Measurements from ENCODE around the gene ATR.
"Not testable (repeated sequence)": the region's sequence is repeated elsewhere in the genome, so short reads cannot be mapped to it uniquely, and the experiment has no call there.

ATR gene

DNA sequence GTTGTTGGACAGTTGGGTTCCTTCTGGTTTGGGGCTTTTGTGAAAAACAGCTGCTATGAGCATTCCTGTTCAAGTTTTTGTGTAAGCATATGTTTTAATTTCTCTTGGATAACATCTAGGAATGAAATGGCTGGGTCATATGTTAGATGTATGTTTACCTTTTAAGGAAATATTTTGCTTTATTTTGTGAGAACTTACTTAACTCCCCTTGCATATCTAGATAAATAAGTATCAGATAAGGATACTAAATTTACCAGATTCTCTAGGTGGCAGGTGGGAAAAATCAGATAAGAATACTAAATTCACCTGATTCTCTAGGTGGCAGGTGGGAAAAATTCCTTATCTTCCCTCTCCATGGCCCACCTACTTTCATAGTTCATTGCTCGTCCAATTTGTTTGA lies 16.6 kb upstream of the ATR start:
- DNase-seq (ENCODE audit: low read depth): no peak

DNA sequence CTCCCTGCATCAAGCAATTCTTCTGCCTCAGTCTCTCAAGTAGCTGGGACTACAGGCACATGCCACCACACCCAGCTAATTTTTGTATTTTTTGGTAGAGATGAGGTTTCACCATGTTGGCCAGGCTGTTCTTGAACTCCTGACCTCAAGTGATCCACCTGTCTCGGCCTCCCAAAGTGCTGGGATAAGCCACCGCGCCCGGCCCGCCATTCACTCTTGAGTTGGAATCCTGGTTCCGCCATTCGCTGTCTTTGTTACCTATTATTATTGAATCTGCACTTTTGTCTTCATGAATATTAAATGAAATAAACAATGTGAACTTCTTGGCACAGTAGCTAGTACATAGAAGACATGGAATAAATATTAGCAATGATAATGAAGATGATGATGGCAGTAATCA lies 13.7 kb upstream of the ATR start:
- not testable (repeated sequence) for DNase-seq (ENCODE audit: low read depth)

DNA sequence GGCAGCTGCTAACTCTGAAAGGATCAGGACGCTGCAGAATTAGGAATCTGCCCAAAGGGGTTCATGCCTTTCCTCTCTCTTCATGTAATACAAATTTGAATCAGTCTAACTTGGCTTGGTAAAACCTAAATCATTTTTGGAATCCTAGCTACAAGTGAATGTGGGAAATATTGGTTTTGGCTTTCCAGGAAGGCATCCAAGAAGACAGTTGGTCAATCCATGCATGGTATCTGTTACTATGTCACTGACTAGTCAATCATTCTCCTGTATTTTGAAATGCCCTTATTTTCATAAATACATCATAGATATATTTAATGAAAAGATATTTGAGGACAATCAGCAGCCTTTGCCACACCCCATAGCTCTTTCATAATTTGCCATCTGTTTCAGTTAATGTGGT lies 10.2 kb upstream of the ATR start:
- DNase-seq (ENCODE audit: low read depth): no peak

DNA sequence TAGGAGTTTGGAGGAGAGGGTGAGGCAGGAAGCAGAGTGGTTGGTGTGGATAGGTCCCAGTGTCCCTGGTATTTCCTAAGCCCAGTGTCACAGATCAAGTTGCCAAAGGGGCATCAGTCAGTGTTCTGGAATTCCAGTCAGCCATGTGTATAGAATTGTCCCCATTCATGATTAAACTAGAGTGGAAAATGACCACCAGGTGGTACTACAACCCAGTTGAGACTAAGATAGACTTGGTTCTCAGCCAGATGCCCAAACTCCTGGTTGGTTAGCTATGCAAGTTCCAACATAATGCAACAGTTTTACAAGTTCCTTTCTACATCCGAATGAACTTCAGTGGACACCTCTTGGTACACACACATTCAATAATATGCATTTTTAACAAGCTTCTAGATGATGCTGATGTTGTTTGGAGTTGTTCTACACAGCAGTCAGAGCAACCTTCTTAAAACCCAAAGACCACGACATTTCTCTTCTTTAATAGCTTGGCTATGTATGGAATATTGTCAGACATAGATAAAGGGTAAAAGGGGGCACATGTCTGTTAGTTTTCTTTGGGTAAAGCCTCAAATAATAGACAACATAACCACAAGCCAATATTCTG lies 8.4 kb upstream of the ATR start:
- DNase-seq (ENCODE audit: low read depth): peak; percentile 73

DNA sequence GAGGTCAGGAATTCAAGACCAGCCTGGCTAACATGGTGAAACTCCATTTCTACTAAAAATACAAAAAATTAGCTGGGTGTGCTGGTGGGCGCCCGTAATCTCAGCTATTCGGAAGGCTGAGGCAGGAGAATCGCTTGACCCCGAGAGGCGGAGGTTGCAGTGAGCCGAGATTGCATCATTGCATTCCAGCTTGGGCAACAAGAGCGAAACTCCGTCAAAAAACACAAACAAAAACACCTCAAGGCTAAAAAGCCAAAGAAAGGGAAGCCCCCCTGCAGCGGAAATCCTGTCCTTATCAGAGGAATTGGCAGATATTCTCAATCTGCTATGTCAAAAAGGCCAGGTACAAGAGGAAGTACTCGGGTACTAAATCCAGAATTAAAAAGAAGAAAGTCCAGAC lies 2.5 kb upstream of the ATR start:
- DNase-seq (ENCODE audit: low read depth): not testable (repeated sequence)

DNA sequence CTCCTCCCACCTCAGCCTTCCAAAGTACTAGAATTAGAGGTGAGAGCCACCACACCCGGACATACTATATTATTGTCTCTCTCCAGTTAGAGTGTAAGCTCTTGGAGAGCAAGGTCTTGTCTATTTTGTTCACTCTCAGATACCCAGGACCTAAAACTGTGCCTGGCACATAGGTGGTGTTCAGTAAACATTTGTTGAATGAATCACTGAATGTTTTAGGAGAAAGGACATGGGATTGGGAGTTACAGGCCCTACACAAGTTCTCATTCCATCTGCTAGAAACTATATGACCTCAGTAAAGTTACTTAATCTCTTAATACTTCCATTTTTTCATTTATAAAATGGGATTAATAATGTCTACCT lies 1.5 kb upstream of the ATR start:
- no peak for DNase-seq (ENCODE audit: low read depth)

DNA sequence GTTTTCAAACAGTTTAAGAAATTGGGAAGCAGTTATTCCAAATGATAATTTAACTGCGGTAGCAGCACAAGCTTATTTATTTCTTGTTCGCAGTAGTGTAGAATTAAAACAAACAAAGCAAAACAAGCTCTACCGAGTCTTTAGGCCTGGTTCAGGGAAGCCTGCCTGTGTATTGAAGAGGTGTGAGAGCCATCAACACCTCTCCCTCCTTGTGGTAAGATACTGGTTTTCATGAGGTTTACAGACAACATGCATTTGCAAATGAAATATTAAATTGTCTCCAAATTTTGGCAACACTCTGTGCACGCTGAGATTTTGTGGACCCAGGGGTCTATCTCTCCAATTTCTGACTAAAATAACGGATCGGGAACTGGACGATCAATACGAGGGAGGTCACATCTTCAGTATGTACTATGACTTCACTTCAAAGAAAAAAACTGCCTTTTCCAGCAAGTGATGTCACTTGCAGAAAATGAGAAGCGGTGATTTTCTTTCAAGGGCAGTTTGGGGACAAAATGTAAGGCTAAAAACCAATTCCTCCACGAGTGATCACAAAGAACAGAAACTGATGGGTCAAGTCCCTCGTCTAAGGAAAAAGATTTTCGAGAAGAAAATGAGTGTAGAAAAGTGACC lies 721 bp downstream of the ATR start:
- no peak for DNase-seq (ENCODE audit: low read depth)

DNA sequence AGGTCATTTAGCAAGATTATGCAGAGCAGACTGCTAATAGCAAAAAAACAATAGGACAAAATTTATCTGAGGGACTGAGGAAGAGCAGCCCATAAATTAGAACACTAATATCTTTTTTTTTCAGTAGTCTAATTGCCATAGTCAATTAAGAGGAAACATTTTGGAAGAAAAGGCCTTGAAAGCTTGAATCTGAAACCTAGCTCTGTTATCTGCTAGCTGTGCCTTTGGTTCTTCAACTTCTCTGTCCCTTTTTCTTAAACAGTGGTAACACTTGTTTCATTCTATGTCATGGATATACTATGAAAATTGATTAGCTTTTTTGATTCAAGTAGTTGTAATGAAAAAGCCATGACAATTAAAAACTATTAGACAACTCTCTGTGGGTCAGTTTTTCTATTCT lies 1.7 kb downstream of the ATR start:
- DNase-seq (ENCODE audit: low read depth): no peak

DNA sequence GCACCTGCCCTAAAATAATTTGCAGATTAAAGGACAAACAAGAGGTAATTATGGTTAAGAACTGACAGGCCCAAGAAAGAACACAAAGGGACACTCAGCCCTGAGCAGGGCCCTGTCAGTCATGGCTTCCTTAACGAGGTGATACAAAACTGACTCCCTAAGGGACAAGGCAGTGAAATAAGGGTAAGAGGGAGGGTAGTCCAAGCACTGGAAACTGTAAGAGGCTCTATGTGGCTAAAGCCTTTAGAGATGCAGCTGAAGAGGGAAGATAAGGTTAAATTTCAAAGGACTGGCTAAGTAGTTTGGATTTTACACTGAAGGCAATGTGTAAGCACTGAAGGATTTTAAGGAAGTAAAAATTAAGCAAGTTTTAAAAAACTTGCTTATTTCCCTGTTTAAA lies 3.9 kb downstream of the ATR start:
- DNase-seq (ENCODE audit: low read depth): no peak

DNA sequence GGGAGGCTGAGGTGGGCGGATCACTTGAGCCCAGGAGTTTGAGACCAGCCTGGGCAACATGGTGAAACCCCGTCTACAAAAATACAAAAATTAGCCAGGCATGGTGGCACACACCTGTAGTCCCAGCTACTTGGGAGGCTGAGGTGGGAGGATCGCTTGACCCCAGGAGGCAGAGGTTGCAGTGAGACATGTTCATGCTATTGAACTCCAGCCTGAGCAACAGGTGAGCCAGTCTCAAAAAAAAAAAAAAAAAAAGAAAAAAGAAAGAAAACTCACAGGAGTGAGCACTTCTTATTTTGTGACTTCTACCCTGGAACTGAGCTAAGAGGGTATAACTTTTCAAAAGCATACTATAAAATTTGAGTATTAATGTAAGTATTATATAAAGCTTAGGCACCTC lies 4.3 kb downstream of the ATR start:
- not testable (repeated sequence) for DNase-seq (ENCODE audit: low read depth)

DNA sequence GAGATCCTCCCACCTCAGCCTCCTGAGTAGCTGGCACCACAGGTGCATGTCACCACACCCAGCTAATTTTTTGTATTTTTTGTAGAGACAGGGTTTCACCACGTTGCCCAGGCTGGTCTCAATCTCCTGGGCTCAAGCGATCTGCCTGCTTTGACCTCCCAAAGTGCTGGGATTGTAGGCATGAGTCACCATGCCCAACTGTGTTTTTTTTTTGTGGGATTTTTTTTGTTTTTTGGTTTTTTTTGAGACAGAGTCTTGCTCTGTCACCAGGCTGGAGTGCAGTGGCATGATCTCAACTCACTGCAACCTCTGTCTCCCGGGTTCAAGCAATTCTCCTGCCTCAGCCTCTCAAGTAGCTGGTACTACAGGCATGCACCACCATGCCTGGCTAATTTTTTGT lies 9.1 kb downstream of the ATR start:
- not testable (repeated sequence) for DNase-seq (ENCODE audit: low read depth)

DNA sequence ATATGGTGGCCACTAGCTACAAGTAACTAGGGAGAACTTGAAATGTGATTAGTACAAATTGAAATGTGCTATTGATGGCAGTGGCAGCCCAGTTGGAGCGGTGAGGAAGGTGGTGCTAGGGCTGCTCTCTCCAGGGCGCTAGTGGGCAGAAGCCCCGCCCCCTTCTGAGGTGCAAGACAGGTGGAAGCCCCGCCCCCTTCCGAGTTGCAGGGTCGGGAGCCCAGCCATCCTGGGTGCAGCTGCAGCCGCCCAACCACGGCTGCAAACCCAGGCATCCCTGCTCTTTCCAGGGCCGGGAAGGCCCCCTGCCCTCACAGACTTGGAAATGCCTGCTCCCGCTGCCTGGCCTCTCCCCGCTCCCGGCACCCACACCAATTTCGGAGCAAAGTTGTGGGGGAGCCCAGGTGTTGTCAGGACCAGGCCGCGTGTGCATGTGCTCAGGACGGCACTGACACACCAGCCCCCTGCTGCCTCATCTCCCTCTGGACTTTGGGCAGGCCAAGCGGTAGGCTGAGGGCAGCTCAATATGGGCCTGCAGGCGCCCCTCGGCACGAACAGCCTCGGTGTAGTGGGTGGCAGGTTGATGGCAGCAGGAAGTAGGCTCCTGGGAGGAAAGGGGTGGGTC lies 10.0 kb downstream of the ATR start:
- no peak for DNase-seq (ENCODE audit: low read depth)

DNA sequence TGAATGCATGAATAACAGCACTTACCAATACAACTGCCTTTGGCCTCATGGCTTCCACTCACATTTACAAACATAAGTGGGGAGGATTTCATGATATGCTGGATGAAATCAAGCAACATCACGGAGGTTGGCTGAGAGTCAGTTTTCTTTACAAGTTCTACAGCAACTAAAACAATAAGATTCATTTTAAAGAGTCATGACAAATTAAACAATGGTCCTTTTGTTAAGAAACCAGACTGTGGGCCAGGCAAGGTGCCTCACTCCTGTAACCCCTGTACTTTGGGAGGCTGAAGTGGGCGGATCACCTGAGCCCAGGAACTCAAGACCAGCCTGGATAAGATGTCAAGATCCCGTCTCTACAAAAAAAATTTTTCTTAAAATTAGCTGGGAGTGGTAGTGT lies 12.4 kb downstream of the ATR start:
- no peak for DNase-seq (ENCODE audit: low read depth)

DNA sequence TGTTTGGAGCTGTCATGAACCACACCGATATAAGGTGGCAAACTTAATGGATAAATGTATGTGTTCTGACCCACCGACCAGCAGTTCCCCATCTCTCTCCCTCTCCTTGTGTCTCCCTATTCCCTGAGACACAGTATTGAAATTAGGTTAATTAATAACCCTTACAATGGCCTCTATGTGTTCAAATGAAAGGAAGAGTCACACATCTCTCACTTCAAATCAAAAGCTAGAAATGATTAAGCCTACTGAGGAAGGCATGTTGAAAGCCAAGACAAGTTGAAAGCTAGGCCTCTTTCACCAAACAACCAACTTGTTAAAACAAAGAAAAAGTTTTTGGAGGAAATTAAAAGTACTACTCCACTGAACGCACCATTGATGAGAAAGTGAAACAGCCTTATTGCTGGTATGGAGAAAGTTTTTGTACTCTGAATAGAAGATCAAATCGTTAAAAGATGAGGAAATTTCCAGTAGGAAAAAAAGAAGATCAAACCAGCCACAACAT lies 15.0 kb downstream of the ATR start:
- DNase-seq (ENCODE audit: low read depth): no peak

DNA sequence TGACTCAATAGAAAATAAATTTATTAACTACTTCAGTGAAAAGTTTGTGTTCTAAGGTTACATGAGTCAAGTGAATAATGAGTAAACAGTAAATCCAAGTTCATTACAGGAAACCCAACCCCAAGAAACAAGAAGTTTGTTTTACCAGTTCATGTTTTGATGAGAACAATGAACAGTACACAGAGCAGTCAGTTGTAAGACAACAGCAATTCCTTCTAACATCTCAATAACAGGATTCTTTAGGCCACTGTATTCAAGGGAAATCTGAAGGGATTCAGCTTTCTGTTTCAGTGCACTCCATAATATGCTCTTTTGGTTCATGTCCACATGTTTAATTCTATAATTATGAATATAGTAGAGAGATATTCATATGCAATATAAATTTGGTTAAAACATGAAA lies 18.4 kb downstream of the ATR start:
- DNase-seq (ENCODE audit: low read depth): no peak

DNA sequence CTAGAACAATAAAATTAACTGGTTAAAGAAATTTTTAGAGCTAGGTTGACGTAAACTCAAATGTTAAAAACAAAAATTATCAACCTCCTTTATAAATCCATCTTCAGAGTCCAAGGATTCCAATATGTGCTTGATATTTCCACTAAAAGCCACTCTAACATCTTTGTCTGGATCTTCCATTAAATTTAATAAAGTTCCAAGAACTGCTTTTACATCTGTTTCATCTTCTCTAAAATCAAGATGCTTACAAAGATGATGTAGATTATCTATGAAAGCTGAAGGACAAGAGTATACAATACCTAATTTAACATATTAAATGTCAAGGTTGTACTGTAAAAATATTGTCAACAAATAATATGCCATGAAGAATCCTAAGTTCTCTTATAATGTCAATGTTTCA lies 24.8 kb downstream of the ATR start:
- no peak for DNase-seq (ENCODE audit: low read depth)

DNA sequence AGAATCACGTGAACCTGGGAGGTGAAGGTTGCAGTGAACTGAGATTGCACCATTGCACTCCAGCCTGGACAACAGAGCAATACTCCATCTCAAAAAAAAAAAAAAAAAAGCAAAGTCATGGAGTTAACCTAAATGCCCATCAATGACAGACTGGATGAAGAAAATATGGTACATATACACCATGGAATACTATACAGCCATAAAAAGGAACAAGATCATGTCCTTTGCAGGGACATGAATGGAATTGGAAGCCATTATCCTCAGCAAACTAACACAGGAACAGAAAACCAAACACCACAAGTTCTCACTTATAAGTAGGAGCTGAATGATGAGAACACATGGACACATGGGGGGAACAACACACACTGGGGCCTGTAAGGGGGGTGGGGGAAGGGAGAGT lies 26.0 kb downstream of the ATR start:
- not testable (repeated sequence) for DNase-seq (ENCODE audit: low read depth)

DNA sequence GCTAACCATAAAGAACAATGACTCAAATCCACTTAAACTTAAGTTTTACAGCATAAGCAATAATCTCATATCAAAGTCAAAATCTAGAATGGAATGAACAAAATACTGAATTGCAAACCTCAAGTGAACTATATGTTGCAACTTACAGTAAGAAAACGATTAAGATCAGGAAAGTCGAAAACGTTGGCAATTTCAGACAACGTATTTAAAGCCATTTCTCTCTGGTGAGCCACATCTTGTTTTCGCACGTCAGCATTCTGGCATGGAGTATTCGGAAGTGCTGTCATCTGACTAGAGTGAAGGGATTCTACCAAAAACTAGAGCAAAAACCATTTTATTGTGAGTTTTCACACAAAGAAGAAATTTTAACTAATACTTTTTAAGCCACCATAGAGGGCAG lies 28.5 kb downstream of the ATR start:
- no peak for DNase-seq (ENCODE audit: low read depth)

DNA sequence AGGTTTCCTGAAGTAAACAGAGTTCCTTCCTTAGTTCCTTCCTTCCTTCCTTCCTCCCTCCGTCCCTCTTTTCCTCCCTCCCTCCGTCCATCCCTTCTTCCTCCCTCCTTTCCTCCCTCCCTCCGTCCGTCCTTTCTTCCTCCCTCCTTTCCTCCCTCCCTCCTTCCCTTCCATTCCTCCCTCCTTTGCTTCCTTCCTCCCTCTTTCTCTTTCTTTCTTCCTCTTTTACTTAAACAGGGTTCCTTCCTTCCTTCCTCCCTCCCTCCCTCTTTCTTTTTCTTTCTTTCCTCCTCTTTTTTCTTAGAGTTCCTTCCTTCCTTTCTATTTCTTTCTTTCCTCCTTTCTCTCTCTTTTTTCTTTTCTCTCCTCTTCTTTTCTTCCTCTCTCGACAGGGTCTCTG lies 35.2 kb downstream of the ATR start:
- no peak for DNase-seq (ENCODE audit: low read depth)

DNA sequence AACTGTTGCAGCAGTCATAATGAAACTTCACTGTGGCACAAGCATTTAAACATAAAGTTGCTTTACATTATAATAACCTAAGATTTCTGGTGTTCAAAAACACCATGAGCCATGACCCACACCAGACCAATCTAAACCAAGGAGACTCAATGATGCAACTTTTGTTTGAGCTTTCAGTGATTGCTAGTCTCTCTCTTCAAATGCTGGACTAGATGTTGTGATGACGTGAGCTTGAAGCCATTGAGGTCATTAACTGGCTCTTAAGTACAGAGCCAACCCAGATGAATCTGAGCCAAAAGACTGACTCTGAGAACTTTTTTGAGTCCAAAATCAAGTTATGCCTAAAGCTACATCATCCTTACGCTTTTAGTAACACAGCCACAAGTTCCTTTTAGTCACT lies 36.5 kb downstream of the ATR start:
- no peak for DNase-seq (ENCODE audit: low read depth)

DNA sequence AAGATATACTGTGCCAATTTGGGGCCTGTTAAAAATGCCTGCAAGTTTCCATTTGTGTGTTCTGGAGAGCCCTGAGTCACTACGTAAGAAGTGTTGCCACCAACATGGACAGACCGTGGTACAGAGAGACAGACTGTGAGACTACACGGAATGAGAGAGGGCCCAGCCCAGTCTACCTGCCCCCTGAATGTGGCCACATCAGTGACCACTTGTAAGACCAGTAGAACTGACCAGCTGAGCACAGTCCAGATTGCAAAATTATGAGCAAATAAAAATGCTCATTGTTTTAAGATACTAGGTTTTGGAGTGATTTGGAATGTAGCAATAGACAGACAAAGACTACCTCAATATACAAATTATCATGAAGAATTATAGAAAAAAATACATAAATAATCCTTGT lies 42.0 kb downstream of the ATR start:
- DNase-seq (ENCODE audit: low read depth): no peak

DNA sequence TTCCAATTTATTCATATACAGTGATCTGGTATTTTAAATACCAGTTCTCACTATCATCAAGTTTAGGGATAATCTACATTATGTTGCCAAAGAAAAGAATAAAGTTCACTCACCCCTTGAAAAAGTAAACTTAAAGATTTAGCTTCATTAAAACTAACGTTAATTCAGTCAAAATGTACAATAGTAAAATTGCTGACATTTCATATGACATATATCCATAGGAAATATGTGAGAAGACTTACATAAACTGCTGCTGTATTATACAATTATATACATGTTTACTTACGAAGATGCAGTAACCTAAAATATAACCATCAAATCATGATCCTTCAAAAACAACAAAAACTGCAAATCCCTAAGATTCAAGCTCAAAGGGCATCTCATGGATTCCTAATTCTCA lies 44.0 kb downstream of the ATR start:
- no peak for DNase-seq (ENCODE audit: low read depth)

DNA sequence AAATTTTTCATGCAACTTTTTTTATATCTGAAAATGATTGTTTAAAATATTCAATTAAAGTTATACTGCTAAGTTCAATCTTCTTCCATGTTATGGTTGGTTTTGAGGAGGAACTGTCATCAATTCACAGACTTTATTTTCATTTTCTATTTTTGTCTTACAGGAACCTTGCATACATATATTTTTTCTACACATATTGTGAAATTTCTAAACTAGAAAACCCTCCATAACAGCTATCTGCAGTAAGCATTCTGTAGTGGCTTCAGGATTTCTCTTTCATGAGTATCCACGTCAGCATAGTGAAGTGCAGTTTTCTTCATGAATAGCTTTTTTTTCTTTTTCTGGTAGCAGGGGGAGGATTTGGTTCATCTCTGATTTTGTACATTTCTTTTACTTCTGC lies 48.2 kb downstream of the ATR start:
- no peak for DNase-seq (ENCODE audit: low read depth)

All from amniotic epithelial cell (primary cell).